NCI-H345 treated with DMSO at 0.1 percent for 48 hours (cell line): ENCODE results near the gene ADPGK.
"Not testable (repeated sequence)": the region's sequence is repeated elsewhere in the genome, so short reads cannot be mapped to it uniquely, and the experiment has no call there.

Experiments
- DNase-seq: peaks from one replicate; lab custom pipeline; 2025; ENCODE audit not compliant: unreplicated experiment; lab: John Stamatoyannopoulos, UW

ADPGK gene

DNA sequence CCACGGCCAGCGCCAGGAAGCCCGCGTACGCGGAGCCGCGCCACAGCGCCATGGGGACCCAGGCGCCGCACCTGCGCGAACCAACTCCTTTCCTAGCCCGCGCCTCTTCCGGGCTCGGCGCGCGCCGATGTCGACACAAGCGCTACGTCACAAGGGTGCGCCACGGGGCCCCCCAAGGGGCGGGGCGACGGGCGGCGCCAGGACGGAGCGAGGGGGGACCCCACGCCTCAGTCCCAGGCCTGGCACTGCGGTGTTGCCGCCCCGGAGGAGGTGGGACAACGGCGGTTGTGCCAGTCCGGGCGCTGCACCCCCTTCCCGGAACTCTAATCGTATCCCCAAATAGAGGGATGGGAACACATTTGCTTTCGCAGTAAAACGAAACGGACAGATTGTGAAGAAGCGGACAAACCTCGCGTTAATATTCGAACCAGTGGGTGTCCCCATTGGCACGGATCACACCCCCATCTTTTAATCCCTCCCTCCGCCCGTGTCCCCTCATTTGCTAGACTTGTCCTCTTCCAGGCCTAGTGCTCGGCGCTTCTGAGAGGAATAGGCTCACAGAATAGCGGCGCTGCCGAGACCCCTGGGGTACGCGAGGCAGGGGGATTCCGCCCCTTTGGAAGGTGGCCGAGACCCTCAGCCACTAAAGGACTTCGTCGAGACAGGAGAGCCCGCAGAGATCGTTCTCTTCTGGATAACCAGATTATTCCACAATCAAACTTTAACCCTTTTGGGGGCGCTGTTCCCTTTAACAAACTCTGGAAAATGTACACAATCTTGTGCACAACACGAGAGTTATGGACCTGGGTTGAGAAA is at the start of gene ADPGK:
ADPGK (minus strand) TSS at position 119 of the 816 bp plus-strand sequence; CDS start at position 52, 67 bp downstream.
- peak; percentile 34 for DNase-seq

GRCh38 chr15:72827226-72827625 is 43.7 kb upstream of the ADPGK start:
- DNase-seq: no peak

DNA sequence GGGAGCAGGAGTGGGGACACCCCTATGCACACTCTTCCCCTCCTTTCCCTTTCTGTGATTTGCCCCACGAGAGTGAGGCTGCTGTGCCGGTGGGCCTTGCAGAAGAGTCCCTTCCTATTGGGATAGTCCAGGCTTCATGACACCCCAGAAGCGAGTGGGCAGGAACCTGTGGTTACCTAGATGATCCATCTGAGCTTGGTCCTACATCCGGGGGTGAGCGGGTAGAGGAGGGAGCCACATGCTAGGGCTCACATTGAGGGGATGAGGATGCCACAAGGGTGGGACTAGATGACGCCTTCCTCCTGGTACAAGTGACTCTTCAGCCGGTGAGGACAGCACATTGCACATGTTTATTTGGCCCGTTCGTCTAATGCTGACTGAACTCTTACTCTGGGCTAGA is 43.1 kb upstream of the ADPGK start:
- no peak for DNase-seq

GRCh38 chr15:72825829-72826228 is 42.3 kb upstream of the ADPGK start:
- no peak for DNase-seq

DNA sequence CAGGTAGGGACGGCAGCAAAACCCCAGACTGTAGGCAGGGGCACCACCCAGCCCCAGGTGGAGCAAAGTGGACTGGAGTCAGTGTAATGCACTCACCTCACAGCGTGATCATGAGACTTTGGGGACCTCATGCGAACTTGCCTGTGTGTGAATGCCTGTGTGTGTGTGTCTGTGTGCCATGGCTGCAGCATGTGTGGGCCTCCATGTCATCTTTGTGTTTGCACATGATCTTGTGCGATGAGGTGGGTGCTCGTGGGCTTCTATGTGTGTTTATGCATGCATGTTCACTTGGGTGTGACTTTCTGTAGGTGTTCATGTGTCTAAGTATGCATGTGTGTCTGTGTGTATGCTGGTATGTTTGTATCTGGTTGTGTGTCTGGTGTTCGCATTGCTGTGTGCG is 41.2 kb upstream of the ADPGK start:
- no peak for DNase-seq

DNA sequence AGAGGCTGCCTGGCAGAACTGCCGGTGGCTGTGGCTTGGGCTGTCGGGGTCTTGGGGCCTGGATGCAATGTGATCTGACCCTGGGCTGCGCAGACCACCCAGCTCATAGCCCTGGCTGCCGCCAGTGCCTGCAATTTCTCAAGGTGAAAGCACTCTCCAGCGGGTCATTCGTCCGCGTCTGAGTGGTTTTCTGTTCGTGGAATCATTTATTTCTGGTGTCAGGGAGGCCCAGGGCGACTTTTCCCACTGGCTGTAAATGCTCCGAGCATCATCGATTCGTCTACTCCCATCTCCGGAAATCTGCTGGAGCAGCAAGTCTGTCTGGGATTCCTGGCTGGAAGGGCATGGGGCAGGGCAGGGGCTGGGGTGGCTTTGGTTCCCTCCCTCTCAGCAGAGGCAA is 40.6 kb upstream of the ADPGK start:
- no peak for DNase-seq

- no peak for DNase-seq
These were observed 36.7 kb upstream of the ADPGK start for GRCh38 chr15:72820278-72820677.

GRCh38 chr15:72818632-72819031 is 35.1 kb upstream of the ADPGK start:
- DNase-seq: no peak

- DNase-seq: no peak
These were observed 29.9 kb upstream of the ADPGK start for GRCh38 chr15:72813345-72814004.

DNA sequence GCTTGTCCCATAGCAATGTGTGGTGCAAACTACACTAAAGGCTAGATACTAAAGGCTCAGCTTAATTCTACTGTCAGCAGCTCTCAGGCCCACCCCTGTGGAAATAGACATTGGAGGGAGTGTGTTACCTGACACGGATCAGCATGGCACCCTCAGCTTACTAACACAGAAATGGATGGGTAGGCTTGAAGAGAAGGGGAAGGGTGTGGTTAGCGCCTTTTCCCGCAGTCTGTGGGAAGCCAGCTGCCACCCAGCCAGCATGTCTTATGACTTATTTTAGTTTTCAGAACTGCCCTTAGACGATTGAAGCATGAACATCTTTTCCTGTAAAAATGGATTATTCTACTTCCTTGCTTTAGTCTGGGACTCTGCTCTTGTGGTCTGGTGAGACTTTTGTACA is 25.8 kb upstream of the ADPGK start:
- DNase-seq: no peak

DNA sequence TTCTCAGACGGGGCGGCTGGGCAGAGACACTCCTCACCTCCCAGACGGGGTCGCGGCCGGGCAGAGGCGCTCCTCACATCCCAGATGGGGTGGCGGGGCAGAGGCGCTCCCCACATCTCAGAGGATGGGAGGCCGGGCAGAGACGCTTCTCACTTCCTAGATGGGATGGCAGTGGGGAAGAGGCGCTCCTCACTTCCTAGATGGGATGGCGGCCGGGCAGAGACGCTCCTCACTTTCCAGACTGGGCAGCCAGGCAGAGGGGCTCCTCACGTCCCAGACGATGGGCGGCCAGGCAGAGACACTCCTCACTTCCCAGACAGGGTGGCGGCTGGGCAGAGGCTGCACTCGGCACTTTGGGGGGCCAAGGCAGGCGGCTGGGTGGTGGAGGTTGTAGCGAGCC is 23.8 kb upstream of the ADPGK start:
- DNase-seq: not testable (repeated sequence)

- DNase-seq: no peak
These were observed 19.4 kb upstream of the ADPGK start for GRCh38 chr15:72803006-72803405.

GRCh38 chr15:72801590-72802325 is 18.2 kb upstream of the ADPGK start:
- DNase-seq: no peak

GRCh38 chr15:72800833-72801481 is 17.4 kb upstream of the ADPGK start:
- DNase-seq: no peak

- DNase-seq: no peak
These were observed 14.3 kb upstream of the ADPGK start for GRCh38 chr15:72797834-72798233.

- DNase-seq: no peak
These were observed 13.8 kb upstream of the ADPGK start for GRCh38 chr15:72797338-72797689.

- DNase-seq: no peak
These were observed 13.2 kb upstream of the ADPGK start for GRCh38 chr15:72796515-72797337.

GRCh38 chr15:72796210-72796514 is 12.6 kb upstream of the ADPGK start:
- no peak for DNase-seq

DNA sequence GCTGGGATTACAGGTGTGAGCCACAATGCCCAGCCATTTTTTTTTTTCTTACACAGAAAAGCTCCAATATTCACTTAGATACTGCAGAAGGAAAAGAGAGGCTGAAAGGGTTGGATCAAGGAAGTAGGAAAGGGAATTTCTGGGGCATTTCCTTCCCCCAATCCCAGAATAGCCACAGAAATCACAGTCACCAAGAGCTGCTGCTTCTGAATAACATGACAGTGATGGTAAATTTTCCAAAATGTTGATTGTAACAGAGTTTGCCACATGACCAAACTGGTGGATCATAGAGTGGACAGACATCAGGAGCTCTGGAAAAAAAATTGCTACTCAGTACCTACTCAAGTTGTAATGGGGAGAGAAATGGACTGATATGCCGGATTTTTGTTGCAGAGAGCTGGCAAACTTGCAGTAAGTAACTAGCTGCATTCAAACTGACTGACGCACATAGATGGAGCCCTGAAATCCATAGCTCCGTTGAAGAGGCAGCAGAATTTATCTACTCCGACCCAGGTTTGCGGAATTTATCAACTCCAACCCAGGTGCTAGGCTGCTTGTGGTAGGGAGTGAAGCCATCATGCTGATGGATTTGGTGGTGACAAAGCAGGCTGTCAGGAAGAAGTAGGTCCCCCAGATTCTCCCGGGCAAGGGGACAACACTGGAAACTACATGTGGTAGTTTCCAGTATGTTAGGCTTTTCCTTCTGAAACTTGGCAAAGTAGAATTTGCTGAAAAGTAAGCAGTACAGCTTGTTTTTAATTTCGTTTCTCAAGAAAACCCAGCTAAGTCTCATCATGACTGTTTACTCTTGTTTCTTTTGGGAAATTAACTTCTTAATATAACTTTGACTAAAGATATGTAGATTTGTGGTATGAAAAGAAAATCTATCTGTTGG is 10.5 kb upstream of the ADPGK start:
- no peak for DNase-seq

GRCh38 chr15:72792431-72792830 is 8.9 kb upstream of the ADPGK start:
- no peak for DNase-seq
